Caco-2 (cell line): ENCODE results near the gene LDLR. TPM values are rescaled to one million over a fixed set of nuclear protein-coding genes. Genes with fewer than 3 reads are reported as not detected.
A peak's percentile ranks its signal among the peaks of the same experiment; 100 is the strongest.

ENCODE experiments used
- Bru-seq: library from RNA; stranded (reverse); fragments of 400-500 nt; gene quantifications from one replicate; lab custom pipeline; 2021; lab: Mats Ljungman, UMichigan
- BruChase-seq, 2 experiments: library from RNA; stranded (reverse); fragments of 400-500 nt; gene quantifications; one replicate each; lab custom pipeline; 2021; lab: Mats Ljungman, UMichigan
- BruUV-seq: library from RNA; stranded (reverse); fragments of 400-500 nt; replicated peaks from 2 replicates; lab custom pipeline; 2021; lab: Mats Ljungman, UMichigan
- CTCF ChIA-PET: fragments of 300-600 bp; sonication (Branson Sonifier 250); formaldehyde crosslinking; loops from one replicate; lab custom pipeline; 2022; ENCODE audit warnings: antibody characterized with exemption; lab: Charles Lee
- POLR2A ChIA-PET: fragments of 300-600 bp; sonication (Branson Sonifier 250); formaldehyde crosslinking; loops from one replicate; lab custom pipeline; 2022; ENCODE audit warnings: antibody characterized with exemption; lab: Charles Lee
- DNase-seq, 2 experiments: peaks; one replicate each; pipeline versions ENCODE4 v3.0.0 to v3.0.0-alpha.2; 2020 to 2022
- H3K27me3 ChIP-seq: replicated peaks from 2 replicates; pipeline ENCODE4 v1.6.0; 2011; ENCODE audit warnings: low read length; ENCODE audit not compliant: control insufficient read depth, insufficient read depth
- H3K36me3 ChIP-seq: 2 replicates; pipeline ENCODE4 v1.5.1; 2011; ENCODE audit warnings: low read length; ENCODE audit not compliant: control insufficient read depth, insufficient read depth
- H3K4me1 ChIP-seq: fragments of 250-450 bp; sonication (Bioruptor Pico); 2 replicates; pipeline ENCODE4 v1.5.1; 2020; ENCODE audit warnings: mild to moderate bottlenecking
- H3K4me3 ChIP-seq: 2 replicates; pipeline ENCODE4 v1.5.1; 2011; ENCODE audit warnings: low read depth, mild to moderate bottlenecking, control low read depth, low read length
- H3K9me3 ChIP-seq: fragments of 250-450 bp; sonication (Bioruptor Pico); 2 replicates; pipeline ENCODE4 v1.5.1; 2020; ENCODE audit warnings: mild to moderate bottlenecking, moderate library complexity
- H3K27ac Mint-ChIP-seq: one replicate; pipeline ENCODE4 v1.8.0; 2022; ENCODE audit warnings: mixed read lengths; ENCODE audit not compliant: unreplicated experiment
- H3K27me3 Mint-ChIP-seq: one replicate; pipeline ENCODE4 v1.8.0; 2022; ENCODE audit warnings: mixed read lengths; ENCODE audit not compliant: insufficient read depth, unreplicated experiment
- H3K36me3 Mint-ChIP-seq: one replicate; pipeline ENCODE4 v1.8.0; 2022; ENCODE audit warnings: mild to moderate bottlenecking, mixed read lengths; ENCODE audit not compliant: insufficient read depth, unreplicated experiment
- H3K4me1 Mint-ChIP-seq: one replicate; pipeline ENCODE4 v1.8.0; 2022; ENCODE audit warnings: low read depth, mixed read lengths; ENCODE audit not compliant: unreplicated experiment
- H3K4me3 Mint-ChIP-seq: one replicate; pipeline ENCODE4 v1.8.0; 2022; ENCODE audit warnings: mild to moderate bottlenecking, moderate library complexity, mixed read lengths; ENCODE audit not compliant: unreplicated experiment
- H3K9me3 Mint-ChIP-seq: one replicate; pipeline ENCODE4 v1.8.0; 2022; ENCODE audit warnings: mixed read lengths; ENCODE audit not compliant: unreplicated experiment
- CTCF ChIP-seq, 2 experiments: fragments of 200-600 bp in 1 of 2; IDR thresholded peaks; 1 replicate in 1 of 2; 2 replicates in 1 of 2; pipeline versions ENCODE4 v1.5.1 to v1.8.0; 2011 to 2022; ENCODE audit warnings: antibody characterized with exemption in 1 of 2, control low read depth in 1 of 2, inconsistent platforms in 1 of 2, low read depth in 1 of 2, low read length in 1 of 2, mild to moderate bottlenecking in 1 of 2, moderate library complexity in 1 of 2; ENCODE audit not compliant: insufficient read depth in 1 of 2, severe bottlenecking in 1 of 2, unreplicated experiment in 1 of 2
- intact Hi-C: fragments of 100-400 bp; cut with micrococcal nuclease; formaldehyde crosslinking; loops from one replicate; pipeline ENCODE4 v1.10.0; 2022; ENCODE audit not compliant: unreplicated experiment
- long read RNA-seq: library from polyadenylated mRNA; stranded (forward); transcript quantifications from one replicate; pipeline ENCODE4 v2.0.0, GENCODE V29; 2022
- total RNA-seq: library from RNA; stranded (reverse); gene quantifications from 2 replicates; pipeline ENCODE4 v1.2.3, GENCODE V29; 2022

LDLR gene
- total RNA-seq (68.9 and 83.4 TPM in 2 replicates), Bru-seq, nascent RNA (percentile 84 among the genes with signal in this experiment), BruChase-seq, experiment 1, labeled RNA remaining after a 2-hour chase (percentile 84 among the genes with signal in this experiment), BruChase-seq, experiment 2, labeled RNA remaining after a 6-hour chase (percentile 79 among the genes with signal in this experiment)
- long read RNA-seq, transcript LDLR-208 (18 exons, 3,617 nt): major isoform, 24 of 50 reads
- long read RNA-seq, partial matches to known transcripts: 15 of 50 reads
- long read RNA-seq, other reads (novel, unspliced or antisense): 10 of 50 reads

DNA sequence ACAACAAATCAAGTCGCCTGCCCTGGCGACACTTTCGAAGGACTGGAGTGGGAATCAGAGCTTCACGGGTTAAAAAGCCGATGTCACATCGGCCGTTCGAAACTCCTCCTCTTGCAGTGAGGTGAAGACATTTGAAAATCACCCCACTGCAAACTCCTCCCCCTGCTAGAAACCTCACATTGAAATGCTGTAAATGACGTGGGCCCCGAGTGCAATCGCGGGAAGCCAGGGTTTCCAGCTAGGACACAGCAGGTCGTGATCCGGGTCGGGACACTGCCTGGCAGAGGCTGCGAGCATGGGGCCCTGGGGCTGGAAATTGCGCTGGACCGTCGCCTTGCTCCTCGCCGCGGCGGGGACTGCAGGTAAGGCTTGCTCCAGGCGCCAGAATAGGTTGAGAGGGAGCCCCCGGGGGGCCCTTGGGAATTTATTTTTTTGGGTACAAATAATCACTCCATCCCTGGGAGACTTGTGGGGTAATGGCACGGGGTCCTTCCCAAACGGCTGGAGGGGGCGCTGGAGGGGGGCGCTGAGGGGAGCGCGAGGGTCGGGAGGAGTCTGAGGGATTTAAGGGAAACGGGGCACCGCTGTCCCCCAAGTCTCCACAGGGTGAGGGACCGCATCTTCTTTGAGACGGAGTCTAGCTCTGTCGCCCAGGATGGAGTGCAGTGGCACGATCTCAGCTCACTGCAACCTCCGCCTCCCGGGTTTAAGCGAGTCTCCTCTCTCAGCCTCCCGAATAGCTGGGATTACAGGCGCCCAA, at the start of gene LDLR:
TSS of gene LDLR (plus strand) at position 210 of the 760 bp plus-strand sequence. CDS start at position 296, 86 bp downstream.
- Mint-ChIP-seq H3K4me3 (peak within 1 kb of the TSS; percentile 90), H3K4me1 (peaks cover under 1% of the 10 kb centered on the region), H3K9me3 (no peaks in the 10 kb centered on the region), H3K36me3 (peaks cover 55% of the 10 kb centered on the region), H3K27ac (peak within 1 kb of the TSS; percentile 99), H3K27me3 (no peaks in the 10 kb centered on the region)
- Histone ChIP-seq H3K27me3 (no peaks in the 10 kb centered on the region), H3K36me3 (peaks cover 9% of the 10 kb centered on the region), H3K4me3 (peak within 1 kb of the TSS; percentile 87), H3K9me3 (no peaks in the 10 kb centered on the region), H3K4me1 (peaks cover 34% of the 10 kb centered on the region)
- no TSS peak for BruUV-seq
- CTCF ChIA-PET: interaction anchor here (1.0 to 1.9 kb wide), 6 partner anchors 37 to 372 kb away, joined by 3 to 7 read pairs (median 4); partner anchors contain the start of gene DNM2
- POLR2A ChIA-PET: interaction anchor here (0.5 to 1.3 kb wide), 3 partner anchors 21 to 211 kb away, joined by 3 to 4 read pairs (median 3); no protein-coding TSS in a partner anchor
- intact Hi-C loops: loop anchor here (5.0 kb wide), 1 partner anchor 152 kb away; no protein-coding TSS in a partner anchor
- DNase-seq: peak; percentile 92 to 95
- TF ChIP-seq CTCF (IDR thresholded peaks at IDR 0.05; ENCODE audit: insufficient read depth in 1 of 2, low read depth in 1 of 2, low read length in 1 of 2, severe bottlenecking in 1 of 2, unreplicated experiment in 1 of 2): no peak

DNA sequence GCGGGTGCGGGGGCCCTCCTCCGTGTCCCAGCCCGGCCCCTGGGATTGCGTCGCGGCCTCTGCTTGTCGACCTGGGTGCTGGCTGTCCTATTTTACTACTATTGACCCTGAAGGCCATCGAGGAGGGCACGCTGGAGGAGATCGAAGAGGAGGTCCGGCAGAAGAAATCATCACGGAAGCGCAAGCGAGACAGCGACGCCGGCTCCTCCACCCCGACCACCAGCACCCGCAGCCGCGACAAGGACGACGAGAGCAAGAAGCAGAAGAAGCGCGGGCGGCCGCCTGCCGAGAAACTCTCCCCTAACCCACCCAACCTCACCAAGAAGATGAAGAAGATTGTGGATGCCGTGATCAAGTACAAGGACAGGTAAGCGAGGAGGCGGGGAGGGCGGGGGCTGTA, 48.1 kb upstream of the LDLR start:
- ChIA-PET CTCF (no interaction called here), POLR2A (no interaction called here)
- H3K9me3 ChIP-seq: no peaks in the 10 kb centered on the region
- no peak for DNase-seq
- H3K9me3 Mint-ChIP-seq: no peaks in the 10 kb centered on the region
- H3K27ac Mint-ChIP-seq: no peak overlapping the region
- H3K4me1 ChIP-seq: no peaks in the 10 kb centered on the region
- peaks cover 76% of the 10 kb centered on the region for H3K36me3 Mint-ChIP-seq
- TF ChIP-seq CTCF (IDR thresholded peaks at IDR 0.05; ENCODE audit: insufficient read depth in 1 of 2, low read depth in 1 of 2, low read length in 1 of 2, severe bottlenecking in 1 of 2, unreplicated experiment in 1 of 2): no peak
- no TSS peak for BruUV-seq
- intact Hi-C loops: no loop called here
- H3K27me3 Mint-ChIP-seq: no peaks in the 10 kb centered on the region
- no peaks in the 10 kb centered on the region for H3K27me3 ChIP-seq
- no peak overlapping the region for H3K4me3 Mint-ChIP-seq
- H3K36me3 ChIP-seq: peaks cover 3% of the 10 kb centered on the region
- no peak overlapping the region for H3K4me3 ChIP-seq
- H3K4me1 Mint-ChIP-seq: no peaks in the 10 kb centered on the region

DNA sequence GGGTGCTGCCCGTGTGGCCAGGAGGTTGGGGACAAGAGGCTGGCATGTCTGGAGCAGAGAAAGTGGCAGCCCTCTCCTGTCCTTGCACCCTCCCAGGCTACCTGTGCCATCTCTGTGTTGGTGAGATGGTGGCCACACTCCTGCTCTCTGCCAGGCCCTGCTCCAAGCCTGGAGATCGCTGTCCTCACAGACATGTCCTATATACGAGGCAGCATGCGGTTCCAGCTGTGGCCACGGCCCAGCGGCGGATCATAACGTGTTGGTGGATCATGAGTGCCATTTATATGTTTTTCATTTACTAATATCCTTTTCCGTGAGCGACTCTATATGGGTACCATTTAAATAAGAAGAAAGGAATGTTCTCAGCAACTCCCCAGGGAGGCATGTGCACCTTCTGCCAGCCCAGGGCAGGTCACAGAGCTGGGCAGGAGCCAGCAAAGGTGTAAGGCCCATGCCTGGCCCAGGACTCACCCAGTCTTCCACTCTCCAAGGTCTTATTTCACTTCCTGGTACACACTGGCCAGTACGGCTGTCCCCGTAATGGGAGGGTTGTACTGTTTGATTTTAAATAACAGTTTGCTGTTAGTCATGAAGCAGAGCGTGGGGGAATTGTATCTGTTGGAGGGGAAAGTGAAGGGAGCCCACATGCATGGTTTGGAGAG, 47.2 kb upstream of the LDLR start:
- no peak overlapping the region for H3K27ac Mint-ChIP-seq
- no peaks in the 10 kb centered on the region for H3K27me3 Mint-ChIP-seq
- intact Hi-C loops: no loop called here
- H3K27me3 ChIP-seq: no peaks in the 10 kb centered on the region
- H3K9me3 Mint-ChIP-seq: no peaks in the 10 kb centered on the region
- ChIA-PET POLR2A (no interaction called here), CTCF (no interaction called here)
- no peaks in the 10 kb centered on the region for H3K4me1 ChIP-seq
- no peak for DNase-seq
- BruUV-seq: no TSS peak
- no peak for TF ChIP-seq CTCF (IDR thresholded peaks at IDR 0.05; ENCODE audit: insufficient read depth in 1 of 2, low read depth in 1 of 2, low read length in 1 of 2, severe bottlenecking in 1 of 2, unreplicated experiment in 1 of 2)
- H3K4me3 Mint-ChIP-seq: no peak overlapping the region
- H3K36me3 Mint-ChIP-seq: peaks cover 77% of the 10 kb centered on the region
- no peaks in the 10 kb centered on the region for H3K9me3 ChIP-seq
- peaks cover 2% of the 10 kb centered on the region for H3K36me3 ChIP-seq
- H3K4me1 Mint-ChIP-seq: no peaks in the 10 kb centered on the region
- no peak overlapping the region for H3K4me3 ChIP-seq
